H1 (cell line): Measurements from ENCODE around the gene CENPV. TPM values are rescaled to one million over a fixed set of nuclear protein-coding genes. Genes with fewer than 3 reads are reported as not detected.

ENCODE experiments used
- CTCF ChIA-PET: fragments of 300-600 bp; sonication (Branson Sonifier 250); formaldehyde crosslinking; loops from one replicate; lab custom pipeline; 2021; ENCODE audit not compliant: partially characterized antibody; lab: Charles Lee
- POLR2A ChIA-PET: fragments of 300-600 bp; sonication (Branson Sonifier 250); formaldehyde crosslinking; loops from one replicate; lab custom pipeline; 2021; ENCODE audit warnings: inconsistent platforms; ENCODE audit not compliant: partially characterized antibody; lab: Charles Lee
- DNase-seq, 2 experiments: peaks; one replicate each; pipeline versions ENCODE4 v3.0.0 to v3.0.0-alpha.2; 2010 to 2022; ENCODE audit warnings: low spot score in 2 of 2, low read depth in 1 of 2, mixed read lengths in 1 of 2
- FAIRE-seq: peaks from 2 replicates; lab custom pipeline; 2011; peaks lifted over from hg19 to GRCh38; lab: Jason Lieb, UNC
- H2AFZ ChIP-seq: 2 replicates; pipeline ENCODE4 v1.8.1; 2012; ENCODE audit warnings: low read length, inconsistent platforms
- H2AK5ac ChIP-seq: 2 replicates; pipeline ENCODE4 v1.6.1; 2013; ENCODE audit warnings: low read depth, low read length
- H2BK120ac ChIP-seq: replicated peaks from 2 replicates; pipeline ENCODE3; 2013; ENCODE audit warnings: low read depth, low read length, inconsistent platforms
- H2BK12ac ChIP-seq: 2 replicates; pipeline ENCODE4 v1.6.1; 2013; ENCODE audit warnings: low read depth, low read length
- H2BK15ac ChIP-seq: 2 replicates; pipeline ENCODE4 v1.6.1; 2013; ENCODE audit warnings: low read length
- H2BK20ac ChIP-seq: 2 replicates; pipeline ENCODE4 v1.6.1; 2013; ENCODE audit warnings: low read length
- H2BK5ac ChIP-seq: 2 replicates; pipeline ENCODE4 v1.6.1; 2013; ENCODE audit warnings: low read depth, low read length
- H3K14ac ChIP-seq: 2 replicates; pipeline ENCODE4 v1.6.1; 2013; ENCODE audit warnings: inconsistent platforms; ENCODE audit not compliant: insufficient read length
- H3K18ac ChIP-seq: 2 replicates; pipeline ENCODE4 v1.6.1; 2013; ENCODE audit warnings: low read length; ENCODE audit errors: extremely low read depth
- H3K23ac ChIP-seq: 2 replicates; pipeline ENCODE4 v1.6.1; 2013; ENCODE audit warnings: inconsistent platforms; ENCODE audit not compliant: insufficient read length
- H3K23me2 ChIP-seq: 2 replicates; pipeline ENCODE4 v1.6.1; 2013; ENCODE audit warnings: low read depth, low read length
- H3K27ac ChIP-seq: 2 replicates; pipeline ENCODE4 v1.6.1; 2011; ENCODE audit warnings: low read depth, low read length, inconsistent platforms
- H3K27me3 ChIP-seq, 4 experiments: replicated peaks in 1 of 4; 1 replicate in 1 of 4; 2 replicates in 3 of 4; pipeline versions ENCODE4 v1.6.1 to v1.8.1; 2011 to 2013; ENCODE audit warnings: low read length in 3 of 4, mild to moderate bottlenecking in 3 of 4, inconsistent platforms in 2 of 4, mixed read lengths in 2 of 4, moderate library complexity in 1 of 4; ENCODE audit not compliant: control insufficient read depth in 3 of 4, insufficient read depth in 3 of 4; ENCODE audit errors: extremely low read depth in 1 of 4
- H3K36me3 ChIP-seq, 4 experiments: 2 replicates each; pipeline versions ENCODE4 v1.6.1 to v1.8.1; 2011 to 2013; ENCODE audit warnings: mild to moderate bottlenecking in 4 of 4, low read length in 3 of 4, moderate library complexity in 2 of 4, control low read depth in 1 of 4, inconsistent platforms in 1 of 4; ENCODE audit not compliant: insufficient read depth in 4 of 4, control insufficient read depth in 2 of 4
- H3K4ac ChIP-seq: replicated peaks from 2 replicates; pipeline ENCODE3; 2013; ENCODE audit warnings: low read length, low read depth, mixed read lengths, inconsistent platforms; ENCODE audit not compliant: insufficient read length
- H3K4me1 ChIP-seq, 4 experiments: replicated peaks in 1 of 4; 1 replicate in 1 of 4; 2 replicates in 3 of 4; pipeline versions ENCODE4 v1.6.1 to v1.8.1; 2011 to 2013; ENCODE audit warnings: low read length in 3 of 4, inconsistent platforms in 2 of 4, mixed read lengths in 1 of 4; ENCODE audit not compliant: insufficient read depth in 4 of 4, control insufficient read depth in 3 of 4
- H3K4me2 ChIP-seq, 2 experiments: 2 replicates each; pipeline versions ENCODE4 v1.6.1 to v1.8.1; 2011 to 2013; ENCODE audit warnings: low read depth in 2 of 2, low read length in 2 of 2, control low read depth in 1 of 2, inconsistent platforms in 1 of 2, mild to moderate bottlenecking in 1 of 2; ENCODE audit not compliant: insufficient read depth in 1 of 2
- H3K4me3 ChIP-seq, 4 experiments: fragments of 200-600, 300-600 bp in 1 of 4; sonication (generic), shearing (Covaris generic), sonication (Bioruptor Twin) in 1 of 4; 2 replicates each; pipeline versions ENCODE4 v1.5.1 to v1.8.1; 2011 to 2016; ENCODE audit warnings: low read length in 4 of 4, low read depth in 3 of 4, control low read depth in 2 of 4, inconsistent platforms in 2 of 4, mild to moderate bottlenecking in 2 of 4, mixed read lengths in 1 of 4, moderate library complexity in 1 of 4; ENCODE audit not compliant: insufficient read depth in 2 of 4; ENCODE audit errors: extremely low read depth in 1 of 4
- H3K56ac ChIP-seq: replicated peaks from 2 replicates; pipeline ENCODE3; 2013; ENCODE audit warnings: low read depth, mild to moderate bottlenecking, mixed read lengths, low read length, inconsistent platforms; ENCODE audit not compliant: insufficient read length
- H3K79me1 ChIP-seq: 2 replicates; pipeline ENCODE4 v1.6.1; 2013; ENCODE audit warnings: low read depth, low read length, control low read depth
- H3K79me2 ChIP-seq, 2 experiments: 2 replicates each; pipeline versions ENCODE4 v1.6.1 to v1.8.1; 2012 to 2013; ENCODE audit warnings: low read length in 2 of 2, mild to moderate bottlenecking in 2 of 2, inconsistent platforms in 1 of 2; ENCODE audit not compliant: insufficient read depth in 2 of 2, control insufficient read depth in 1 of 2
- H3K9ac ChIP-seq, 4 experiments: replicated peaks in 1 of 4; 1 replicate in 1 of 4; 2 replicates in 3 of 4; pipeline versions ENCODE4 v1.6.1 to v1.8.1; 2011 to 2013; ENCODE audit warnings: low read depth in 3 of 4, low read length in 3 of 4, control low read depth in 2 of 4, mild to moderate bottlenecking in 2 of 4, moderate library complexity in 2 of 4, inconsistent platforms in 1 of 4; ENCODE audit errors: extremely low read depth in 1 of 4
- H3K9me3 ChIP-seq, 2 experiments: 2 replicates each; pipeline versions ENCODE4 v1.6.1 to v1.8.1; 2012 to 2013; ENCODE audit warnings: mild to moderate bottlenecking in 2 of 2, moderate library complexity in 2 of 2, control low read depth in 1 of 2, inconsistent platforms in 1 of 2, low read depth in 1 of 2, low read length in 1 of 2, mixed read lengths in 1 of 2; ENCODE audit not compliant: insufficient read depth in 2 of 2
- H4K20me1 ChIP-seq, 2 experiments: replicated peaks in 1 of 2; 2 replicates each; pipeline versions ENCODE3 to v1.8.1; 2011 to 2013; ENCODE audit warnings: inconsistent platforms in 2 of 2, low read length in 2 of 2, mild to moderate bottlenecking in 1 of 2; ENCODE audit not compliant: insufficient read depth in 2 of 2, control insufficient read depth in 1 of 2
- H4K5ac ChIP-seq: 2 replicates; pipeline ENCODE4 v1.6.1; 2013; ENCODE audit warnings: low read length, low read depth, mixed read lengths, inconsistent platforms; ENCODE audit not compliant: insufficient read length
- H4K8ac ChIP-seq: 2 replicates; pipeline ENCODE4 v1.8.0; 2013; ENCODE audit warnings: mild to moderate bottlenecking, moderate library complexity, low read length, inconsistent platforms; ENCODE audit not compliant: insufficient read depth; ENCODE audit errors: extremely low read depth
- H4K91ac ChIP-seq: replicated peaks from 2 replicates; pipeline ENCODE3; 2013; ENCODE audit warnings: low read length, mixed read lengths, inconsistent platforms; ENCODE audit not compliant: insufficient read length
- ASH2L ChIP-seq: fragments of 200-600, 300-600 bp; sonication (generic); IDR thresholded peaks from one replicate; pipeline ENCODE4 v1.7.1; 2017; ENCODE audit warnings: low read length
- BCL11A ChIP-seq, 2 experiments: IDR thresholded peaks; one replicate each; pipeline ENCODE4 v1.6.1; 2011; ENCODE audit warnings: low read depth in 2 of 2, low read length in 2 of 2, mild to moderate bottlenecking in 2 of 2
- CEBPB ChIP-seq: IDR thresholded peaks from 2 replicates; pipeline ENCODE4 v1.6.1; 2012; ENCODE audit warnings: low read depth, low read length
- CHD1 ChIP-seq: IDR thresholded peaks from 2 replicates; pipeline ENCODE4 v1.6.1; 2012; ENCODE audit warnings: low read depth, low read length, improper control_type of control experiment
- CTBP2 ChIP-seq: IDR thresholded peaks from 2 replicates; pipeline ENCODE4 v1.7.0; 2011; ENCODE audit warnings: borderline replicate concordance, mild to moderate bottlenecking, moderate library complexity, mixed read lengths, low read length; ENCODE audit not compliant: insufficient read depth, insufficient read length
- HDAC2 ChIP-seq, 2 experiments: fragments of 300-600 bp in 1 of 2; sonication (generic) in 1 of 2; IDR thresholded peaks; 2 replicates each; pipeline ENCODE4 v1.6.1; 2011 to 2012; ENCODE audit warnings: low read depth in 2 of 2, low read length in 2 of 2, mild to moderate bottlenecking in 2 of 2, moderate library complexity in 2 of 2, borderline replicate concordance in 1 of 2, inconsistent platforms in 1 of 2
- NRF1 ChIP-seq: IDR thresholded peaks from 2 replicates; pipeline ENCODE4 v1.6.1; 2011; ENCODE audit warnings: mild to moderate bottlenecking, low read depth, low read length, improper control_type of control experiment
- POLR2AphosphoS5 ChIP-seq: IDR thresholded peaks from 2 replicates; pipeline ENCODE4 v1.6.1; 2011; ENCODE audit warnings: low read depth, low read length
- POU5F1 ChIP-seq: IDR thresholded peaks from 2 replicates; pipeline ENCODE4 v1.6.1; 2011; ENCODE audit warnings: low read depth, mild to moderate bottlenecking, low read length, moderate library complexity
- RAD21 ChIP-seq, 2 experiments: IDR thresholded peaks in 1 of 2; conservative IDR thresholded peaks in 1 of 2; 2 replicates each; pipeline ENCODE4 v1.6.1; 2011; ENCODE audit warnings: low read depth in 2 of 2, low read length in 2 of 2, improper control_type of control experiment in 1 of 2, inconsistent platforms in 1 of 2, mild to moderate bottlenecking in 1 of 2, moderate library complexity in 1 of 2
- RBBP5 ChIP-seq: IDR thresholded peaks from 2 replicates; pipeline ENCODE4 v1.7.1; 2012; ENCODE audit warnings: low read depth, mild to moderate bottlenecking, inconsistent platforms, low read length, moderate library complexity, borderline replicate concordance
- RFX5 ChIP-seq: IDR thresholded peaks from 2 replicates; pipeline ENCODE4 v1.6.1; 2011; ENCODE audit warnings: low read depth, low read length, improper control_type of control experiment, borderline replicate concordance
- SUZ12 ChIP-seq: fragments of 200-600 bp; sonication (generic); IDR thresholded peaks from 2 replicates; pipeline ENCODE4 v1.6.1; 2012; ENCODE audit warnings: mild to moderate bottlenecking, inconsistent platforms, low read length, moderate library complexity, mixed read lengths
- TBP ChIP-seq: IDR thresholded peaks from 2 replicates; pipeline ENCODE4 v1.6.1; 2011; ENCODE audit warnings: low read depth, low read length, improper control_type of control experiment
- YY1 ChIP-seq: IDR thresholded peaks from 2 replicates; pipeline ENCODE4 v1.6.1; 2011; ENCODE audit warnings: low read depth, mild to moderate bottlenecking, low read length
- WGBS, 2 experiments: shearing (Covaris generic) in 1 of 2; methylation state at CpG; one replicate each; pipeline versions ENCODE4 v1.1.6 to v1.1.7; 2013 to 2015; ENCODE audit warnings: low lambda C conversion rate in 2 of 2, mixed read lengths in 2 of 2, inconsistent platforms in 1 of 2, low coverage in 1 of 2, missing lambda C conversion rate in 1 of 2; ENCODE audit not compliant: insufficient replicate concordance in 2 of 2, insufficient coverage in 1 of 2, insufficient read length in 1 of 2; ENCODE audit errors: extremely low coverage in 1 of 2, missing lambda C conversion rate in 1 of 2; 5-methylcytosine and 5-hydroxymethylcytosine counted together
- polyA plus RNA-seq, 7 experiments: library from polyadenylated mRNA; depleted of rRNA in 3 of 7; stranded (reverse) in 5 of 7; unstranded in 2 of 7; fragments of >200 nt in 5 of 7; fragments of 200-250 nt in 2 of 7; gene quantifications; 1 replicate in 5 of 7; 2 replicates in 1 of 7; 4 replicates in 1 of 7; pipeline versions ENCODE4 v1.2.1 to v1.2.3, GENCODE V29; 2011 to 2013; ENCODE audit warnings: missing spikeins in 2 of 7, mixed read lengths in 2 of 7
- total RNA-seq: library from RNA; stranded (reverse); fragmentation: NEBNext Ultra II Directional; extraction: Animal tissue kit (Norgen Biotek cat#: 25700); gene quantifications from 2 replicates; pipeline ENCODE4 v1.2.1, GENCODE V29; 2021

The CENPV gene
- total and polyA plus RNA-seq, 2 of the 8 experiments (the other 6 are each of a cell fraction or from before 2014, with no cell fraction given), result 249 to 260 TPM

- H2BK12ac ChIP-seq, result no peak overlapping the region
- no peak overlapping the region for H2BK120ac ChIP-seq
- no peak overlapping the region for H3K9ac ChIP-seq
- H2AFZ ChIP-seq, result no peak overlapping the region
- H3K79me1 ChIP-seq, result no peaks in the 10 kb centered on the region
- no peak overlapping the region for H4K91ac ChIP-seq
- DNase-seq (no peak), FAIRE-seq (no peak)
- peaks cover 2 to 14% (median 9%) of the 10 kb centered on the region in 4 experiments; a peak in 6 of 8 replicates for H3K36me3 ChIP-seq
- no peak overlapping the region for H3K23ac ChIP-seq
- no peaks in the 10 kb centered on the region for H3K23me2 ChIP-seq
- no peak overlapping the region for H4K5ac ChIP-seq
- H4K20me1 ChIP-seq, result peaks cover 0 to 2% of the 10 kb centered on the region in 2 experiments
- no peak overlapping the region for H3K4me2 ChIP-seq
- H3K27me3 ChIP-seq, result no peaks in the 10 kb centered on the region
- no peak overlapping the region for H4K8ac ChIP-seq
- 81% methylated on average over 3 of the region's 3 CpGs; no CpG with 5 or more reads in 1 of the 2 experiments for WGBS, 2 experiments
- POLR2A ChIA-PET, result interaction anchor here (8.1 kb wide), 1 partner anchor 13 kb away, joined by 71 read pairs; the partner anchor contains the start of gene CENPV
- no peak overlapping the region for H2BK5ac ChIP-seq
- CTCF ChIA-PET, result interaction anchor here (0.9 kb wide), 1 partner anchor 25 kb away, joined by 4 read pairs; no protein-coding TSS in a partner anchor
- no peaks in the 10 kb centered on the region for H3K79me2 ChIP-seq
- H2BK20ac ChIP-seq, result no peak overlapping the region
- no peak overlapping the region for H2BK15ac ChIP-seq
- no peak overlapping the region for H3K4me3 ChIP-seq
- no peak overlapping the region for H3K4ac ChIP-seq
- no peak overlapping the region for H3K56ac ChIP-seq
- H3K18ac ChIP-seq, result no peak overlapping the region
- no peak overlapping the region for H3K27ac ChIP-seq
- no peaks in the 10 kb centered on the region for H3K4me1 ChIP-seq
- H3K9me3 ChIP-seq, result no peaks in the 10 kb centered on the region
- no peak overlapping the region for H3K14ac ChIP-seq
- H2AK5ac ChIP-seq, result no peak overlapping the region
- TF ChIP-seq SUZ12, result no peak
- no peak for TF ChIP-seq TBP
- TF ChIP-seq RFX5, result no peak
- TF ChIP-seq HDAC2 (IDR thresholded peaks at IDR 0.05; ENCODE audit: borderline replicate concordance in 1 of 2, low read depth in 2 of 2, low read length in 2 of 2), result no peak
- TF ChIP-seq YY1, result no peak
- no peak for TF ChIP-seq CTBP2
- TF ChIP-seq CEBPB, result no peak
- TF ChIP-seq NRF1, result no peak
- TF ChIP-seq POLR2AphosphoS5, result no peak
- no peak for TF ChIP-seq RBBP5
- no peak for TF ChIP-seq ASH2L
- TF ChIP-seq CHD1, result no peak
- no peak for TF ChIP-seq RAD21 (IDR thresholded peaks at IDR 0.05 in 1 of 2, conservative IDR thresholded peaks at IDR 0.05 in 1 of 2; ENCODE audit: low read depth in 2 of 2, low read length in 2 of 2)
- TF ChIP-seq POU5F1, result no peak
- no peak for TF ChIP-seq BCL11A (IDR thresholded peaks at IDR 0.05; ENCODE audit: low read depth in 2 of 2, low read length in 2 of 2)
Measured at GRCh38 chr17:16338391-16338790, 14.9 kb downstream of the CENPV start.
